Stimulated activated CD4-positive, alpha-beta T cell treated with anti-CD3 and anti-CD28 coated beads, Interleukin-15, amount 100 ng/mL, for 48 hours (primary cell): ENCODE results near the gene PLEKHG4B.
"Not testable (repeated sequence)": the region's sequence is repeated elsewhere in the genome, so short reads cannot be mapped to it uniquely, and the experiment has no call there.

Experiments used
- DNase-seq, 2 donors: peaks; one replicate each; pipeline ENCODE4 v3.0.0-alpha.2; 2020; ENCODE audit warnings: low read depth in 2 of 2

The PLEKHG4B gene

GRCh38 chr5:188488-189481 lies 96.8 kb downstream of the PLEKHG4B start:
- peak; percentile 80 to 85 for DNase-seq

DNA sequence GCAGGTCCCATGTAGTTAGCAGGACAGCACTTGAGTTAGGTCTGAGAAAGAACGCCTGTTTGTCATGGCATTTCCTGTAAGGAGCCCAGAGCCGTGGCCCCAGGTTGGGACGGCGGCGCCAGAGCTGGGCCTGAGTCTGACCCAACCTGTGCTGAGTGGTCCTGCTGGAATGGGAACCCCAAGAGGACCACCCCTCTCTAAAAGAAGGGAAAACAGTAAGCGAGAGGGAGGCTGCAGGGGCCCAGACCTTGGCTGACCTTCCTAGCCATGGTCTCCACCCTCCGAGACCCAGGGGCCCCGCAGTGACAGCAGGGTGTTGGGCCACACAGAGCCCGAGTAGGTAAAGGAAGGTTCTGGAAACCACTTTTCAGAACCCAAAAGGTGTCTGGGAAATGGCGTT lies 97.5 kb downstream of the PLEKHG4B start:
- no peak for DNase-seq

DNA sequence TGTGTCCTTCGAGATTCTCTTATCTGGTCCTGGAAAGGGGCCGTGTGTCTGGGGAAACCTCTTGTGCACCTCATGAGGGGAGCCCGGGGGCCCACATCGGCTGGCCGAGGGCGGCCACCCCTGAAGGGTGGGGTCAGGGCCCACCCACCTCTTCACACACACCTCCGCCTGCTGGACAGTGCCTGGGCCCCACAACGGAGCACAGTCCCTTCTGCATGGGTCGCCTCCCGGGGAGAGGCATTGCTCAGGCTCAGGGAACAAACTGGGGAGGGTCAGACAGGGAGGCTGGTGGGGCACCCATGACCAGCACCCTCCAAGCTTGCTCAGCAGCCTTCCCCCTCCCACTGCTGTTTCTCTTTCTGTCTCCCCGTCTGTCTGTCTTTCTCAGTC lies 98.0 kb downstream of the PLEKHG4B start:
- DNase-seq, result no peak

DNA sequence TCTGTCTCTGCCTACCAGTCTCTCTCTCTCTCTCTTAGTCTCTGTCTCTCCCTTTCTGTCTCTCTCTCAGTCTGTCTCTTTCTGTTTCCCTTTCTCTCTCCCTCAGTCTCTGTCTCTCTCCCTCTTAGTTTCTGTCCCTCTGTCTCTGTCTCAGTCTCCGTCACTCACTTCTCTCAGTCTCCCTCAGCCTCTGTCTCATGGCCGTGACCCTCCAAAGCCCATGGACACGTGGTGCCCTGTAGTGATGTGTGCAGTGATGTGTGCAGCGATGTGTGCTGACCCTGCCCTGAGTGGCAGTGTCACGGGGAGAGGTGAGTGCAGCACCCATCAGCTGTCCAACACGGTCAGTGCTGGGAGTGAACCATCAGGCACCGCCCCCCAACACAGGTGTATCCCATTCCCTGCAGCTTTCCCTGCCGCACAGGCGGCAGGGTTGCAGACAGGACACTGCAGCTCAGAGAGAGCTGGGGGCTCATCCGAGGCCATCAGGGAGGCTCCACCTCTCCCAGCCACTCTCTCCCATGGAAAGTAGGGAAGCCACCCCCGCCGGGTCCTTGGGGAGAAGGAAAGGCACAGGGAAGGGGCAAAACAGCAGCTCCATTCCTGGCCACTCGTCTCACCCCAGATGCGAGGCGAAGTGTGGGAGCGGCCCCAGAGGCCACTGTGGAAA lies 98.5 kb downstream of the PLEKHG4B start:
- DNase-seq, result no peak

DNA sequence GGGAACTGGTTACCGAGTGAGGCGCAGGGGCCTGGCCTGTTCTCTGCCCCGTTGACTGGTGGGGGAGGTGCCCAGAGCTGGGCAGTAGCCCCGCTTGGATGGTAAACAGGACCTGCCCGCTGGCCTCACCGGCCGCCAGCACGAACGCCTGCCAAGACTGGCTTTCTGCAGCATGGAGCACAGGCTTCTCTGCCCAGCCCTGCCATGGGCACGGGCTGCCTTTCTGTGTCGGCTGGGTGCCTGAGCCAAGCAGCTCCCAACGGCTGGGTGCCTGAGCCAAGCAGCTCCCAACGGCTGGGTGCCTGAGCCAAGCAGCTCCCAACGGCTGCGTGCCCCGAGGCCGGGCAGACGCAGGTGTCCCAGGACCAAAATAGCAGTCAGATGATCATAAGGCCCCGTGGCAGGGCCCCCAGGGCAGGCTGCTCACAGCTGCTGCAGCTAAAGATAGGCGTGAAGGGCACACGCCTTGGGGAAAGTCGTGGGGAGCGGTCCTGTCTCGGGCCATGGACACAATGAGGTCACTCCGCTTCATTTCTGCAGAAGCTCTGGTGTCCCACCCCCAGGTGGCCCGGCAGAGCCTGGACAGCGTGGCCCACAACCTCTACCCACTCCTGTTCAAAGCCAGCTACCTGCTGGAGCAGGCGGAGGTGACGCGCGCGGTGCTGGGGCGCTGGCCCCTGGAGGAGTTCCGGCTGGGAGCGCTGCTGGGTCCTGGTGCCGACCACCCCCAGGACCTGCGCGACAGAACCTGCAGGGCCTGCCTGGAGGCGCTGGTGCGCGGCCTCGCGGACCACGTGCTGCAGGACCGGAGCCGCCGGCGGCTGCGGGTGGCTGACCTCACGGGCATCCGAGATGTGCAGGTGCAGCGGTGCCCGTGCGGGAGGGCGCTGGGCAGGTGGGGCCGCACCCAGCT lies 99.3 kb downstream of the PLEKHG4B start, which contains the start of gene LRRC14B:
Gene LRRC14B, plus strand, starts transcription at position 460 of the 913 bp plus-strand sequence. Its CDS starts 44 bp downstream, at position 504.
- DNase-seq, result no peak

- DNase-seq, result no peak
These were observed 100.2 kb downstream of the PLEKHG4B start for GRCh38 chr5:191949-192690.

DNA sequence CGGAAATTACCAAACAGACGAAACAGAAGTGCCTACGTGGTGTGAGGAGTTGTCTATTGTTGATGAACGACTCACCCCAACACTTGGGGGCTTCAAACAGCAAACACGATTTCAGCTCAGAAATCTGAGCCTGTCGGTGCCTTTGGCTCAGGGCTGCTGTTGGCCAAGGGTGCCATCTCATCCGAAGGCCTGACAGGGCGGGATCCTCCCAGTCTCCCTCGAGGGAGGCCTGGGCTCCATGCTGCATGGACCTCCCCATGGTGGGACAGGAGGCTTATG lies 100.7 kb downstream of the PLEKHG4B start:
- DNase-seq, result no peak

DNA sequence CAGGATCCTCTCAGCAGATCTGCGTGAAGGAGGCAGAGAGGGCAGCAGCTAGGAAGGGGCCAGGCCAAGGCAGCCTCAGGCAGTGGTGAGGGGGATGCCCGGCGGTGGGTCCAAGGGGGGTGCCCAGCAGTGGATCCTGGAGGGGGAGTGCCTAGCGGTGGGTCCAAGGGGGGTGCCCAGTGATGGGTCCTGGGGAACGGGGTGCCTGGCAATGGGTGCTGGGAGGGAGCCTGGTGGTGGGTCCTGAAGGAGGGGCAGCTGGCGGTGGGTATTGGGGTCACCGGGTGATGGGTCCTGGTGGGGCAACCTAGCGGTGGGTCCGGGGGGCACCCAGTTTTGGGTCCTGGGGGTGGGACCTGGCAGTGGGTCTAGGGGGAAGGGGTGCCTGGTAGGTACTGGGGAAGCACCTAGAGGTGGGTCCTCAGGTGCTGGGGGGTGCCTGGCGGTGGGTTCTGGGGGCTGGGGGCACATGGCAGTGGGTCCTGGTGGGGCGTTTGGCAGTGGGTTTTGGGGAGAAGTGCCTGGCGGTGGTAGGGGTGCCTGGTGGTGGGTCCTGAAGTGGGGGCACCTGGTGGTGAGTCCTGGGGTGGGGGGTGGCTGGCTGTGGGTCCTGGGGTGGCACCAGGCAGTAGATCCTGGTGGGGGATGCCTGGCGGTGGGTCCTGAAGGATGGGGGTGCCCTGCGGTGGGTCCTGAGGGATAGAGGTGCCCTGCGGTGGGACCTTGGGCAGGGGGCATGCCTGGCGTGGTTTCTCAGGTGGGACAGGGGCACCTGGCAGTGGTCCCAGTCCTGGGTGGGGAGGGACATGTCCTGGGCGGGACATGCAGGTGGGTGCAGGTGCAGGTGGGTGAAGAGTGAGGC lies 101.2 kb downstream of the PLEKHG4B start:
- DNase-seq, result no peak

- DNase-seq, result no peak
These were observed 102.1 kb downstream of the PLEKHG4B start for GRCh38 chr5:194102-194501.

DNA sequence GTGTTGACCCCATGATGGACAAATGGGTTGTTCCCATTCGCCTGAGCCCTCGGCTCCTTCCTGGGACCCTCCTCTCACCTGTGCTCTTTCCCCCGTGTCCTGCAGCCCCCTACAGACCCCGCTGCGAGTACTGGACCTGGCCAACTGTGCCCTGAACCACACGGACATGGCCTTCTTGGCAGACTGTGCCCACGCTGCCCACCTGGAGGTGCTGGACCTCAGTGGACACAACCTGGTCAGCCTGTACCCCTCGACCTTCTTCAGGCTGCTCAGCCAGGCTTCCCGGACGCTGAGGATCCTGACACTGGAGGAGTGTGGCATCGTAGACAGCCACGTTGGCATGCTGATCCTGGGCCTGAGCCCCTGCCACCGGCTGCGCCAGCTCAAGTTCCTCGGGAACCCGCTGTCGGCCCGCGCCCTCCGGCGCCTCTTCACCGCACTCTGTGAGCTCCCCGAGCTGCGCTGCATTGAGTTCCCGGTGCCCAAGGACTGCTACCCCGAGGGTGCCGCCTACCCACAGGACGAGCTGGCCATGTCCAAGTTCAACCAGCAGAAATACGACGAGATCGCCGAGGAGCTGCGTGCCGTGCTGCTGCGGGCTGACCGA lies 102.7 kb downstream of the PLEKHG4B start:
- no peak for DNase-seq

- DNase-seq, result no peak
These were observed 103.6 kb downstream of the PLEKHG4B start for GRCh38 chr5:195401-196160.

DNA sequence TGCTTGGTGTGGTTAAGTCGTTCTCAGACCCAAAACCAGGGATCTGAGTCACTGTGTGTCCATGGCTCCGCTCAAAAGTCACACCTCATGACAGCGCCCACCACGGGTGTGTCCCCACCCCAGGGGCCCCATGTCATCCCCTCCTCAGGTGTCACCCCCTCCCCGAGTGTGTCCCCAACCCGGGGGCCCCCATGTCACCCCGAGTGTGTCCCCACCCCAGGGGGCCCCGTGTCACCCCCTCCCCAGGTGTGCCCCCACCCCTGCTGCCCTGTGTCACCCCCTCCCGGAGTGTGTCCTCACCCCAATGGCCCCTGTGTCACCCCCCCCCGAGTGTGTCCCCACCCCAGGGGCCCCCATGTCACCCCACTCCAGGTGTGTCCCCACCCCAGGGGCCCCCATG lies 104.4 kb downstream of the PLEKHG4B start:
- no peak for DNase-seq

- DNase-seq, result not testable (repeated sequence)
These were observed 105.1 kb downstream of the PLEKHG4B start for GRCh38 chr5:197031-197430.

DNA sequence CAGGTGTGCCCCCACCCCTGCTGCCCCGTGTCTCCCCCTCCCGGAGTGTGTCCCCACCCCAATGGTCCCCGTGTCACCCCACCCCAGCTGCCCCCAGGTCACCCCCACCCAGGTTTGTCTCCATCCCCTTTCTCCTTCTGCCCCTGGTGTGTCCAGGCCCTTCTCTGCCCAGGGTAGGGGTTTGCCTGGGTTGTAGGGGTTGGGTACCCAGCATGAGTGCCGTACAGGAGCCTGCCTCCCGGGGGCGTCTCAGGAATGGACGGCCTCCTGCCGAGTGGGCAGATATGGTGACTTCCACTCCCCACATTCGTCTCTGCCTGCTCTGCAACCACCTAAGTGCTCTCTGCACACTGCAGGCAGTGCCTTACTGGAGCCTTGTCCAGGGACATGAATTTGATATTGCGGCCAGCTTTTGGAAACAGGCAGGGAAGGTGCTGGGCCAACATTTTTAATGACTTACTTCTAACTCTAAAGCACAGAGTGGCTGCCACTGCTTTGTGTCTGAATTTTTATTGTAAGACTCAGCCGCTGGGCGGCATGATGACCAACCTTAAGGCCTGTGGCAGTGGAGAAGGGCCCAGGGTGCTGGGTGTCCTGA lies 106.0 kb downstream of the PLEKHG4B start:
- DNase-seq, result no peak

DNA sequence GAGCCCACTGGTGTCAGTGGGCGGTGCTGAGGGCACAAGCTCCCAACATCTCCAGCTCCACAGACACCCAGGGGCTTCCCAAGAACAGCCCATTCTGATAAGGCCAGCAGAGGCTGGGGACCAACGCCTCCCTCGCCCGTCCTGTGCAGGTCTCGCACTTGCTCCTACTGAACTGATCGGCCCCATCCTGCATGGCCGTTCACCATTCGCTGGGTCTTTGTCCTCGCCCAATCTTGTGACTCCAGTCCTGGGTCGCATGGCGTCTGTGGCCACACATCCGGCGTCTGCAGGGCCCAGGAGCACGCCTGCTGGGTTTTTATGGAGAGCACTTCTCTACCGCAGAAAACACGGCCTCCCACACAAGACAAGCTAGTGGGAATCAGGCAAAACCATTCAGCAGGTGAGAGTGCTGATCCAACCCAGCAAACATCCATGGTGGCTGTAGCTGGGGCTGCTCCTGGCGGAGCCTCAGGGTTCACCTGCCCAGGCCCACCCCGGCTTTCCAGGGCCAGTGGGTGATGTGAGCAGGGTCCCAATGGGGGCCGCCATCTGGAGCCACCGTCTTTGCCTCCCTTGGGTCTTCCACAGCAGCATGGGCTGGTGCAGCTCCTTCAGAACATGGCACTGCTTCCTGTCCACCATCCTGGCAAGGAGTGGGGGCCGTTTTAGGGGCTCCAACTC lies 106.7 kb downstream of the PLEKHG4B start:
- no peak for DNase-seq

- DNase-seq, result no peak
These were observed 107.4 kb downstream of the PLEKHG4B start for GRCh38 chr5:199197-199949.

- DNase-seq, result no peak
These were observed 108.1 kb downstream of the PLEKHG4B start for GRCh38 chr5:199950-200645.
